Neural cell (in vitro differentiated cells): ENCODE data around the gene DAZAP1. TPM values are rescaled to one million over a fixed set of nuclear protein-coding genes. Genes with fewer than 3 reads are reported as not detected.
A peak's percentile ranks its signal among the peaks of the same experiment; 100 is the strongest.

Source experiments
- H2AFZ ChIP-seq: fragments of 200-600, 300-800 bp; sonication (generic), shearing (Covaris generic); 2 replicates; pipeline ENCODE4 v1.6.0; 2014; ENCODE audit warnings: low read depth, mild to moderate bottlenecking, antibody characterized with exemption, low read length, moderate library complexity
- H3F3A ChIP-seq: fragments of 200-600 bp; shearing (Covaris generic); 2 replicates; pipeline ENCODE4 v1.6.1; 2016; ENCODE audit warnings: mild to moderate bottlenecking, moderate library complexity, mixed read lengths, antibody characterized with exemption, low read length; ENCODE audit not compliant: insufficient read depth, poor library complexity, severe bottlenecking
- H3K27ac ChIP-seq: fragments of 200-600, 300-800 bp; sonication (generic), shearing (Covaris generic); 2 replicates; pipeline ENCODE4 v1.5.1; 2014; ENCODE audit warnings: mild to moderate bottlenecking, low read length, moderate library complexity
- H3K27me3 ChIP-seq: fragments of 300-800, 200-600 bp; sonication (generic), shearing (Covaris generic); 2 replicates; pipeline ENCODE4 v1.6.0; 2014; ENCODE audit warnings: mild to moderate bottlenecking, low read depth, low read length, moderate library complexity; ENCODE audit not compliant: insufficient read depth
- H3K36me3 ChIP-seq: fragments of 300-800, 200-600 bp; sonication (generic), shearing (Covaris generic); 2 replicates; pipeline ENCODE4 v1.5.1; 2014; ENCODE audit warnings: mild to moderate bottlenecking, antibody characterized with exemption, low read length, moderate library complexity; ENCODE audit not compliant: insufficient read depth
- H3K4me2 ChIP-seq: fragments of 300-800, 200-600 bp; sonication (generic), shearing (Covaris generic); 2 replicates; pipeline ENCODE4 v1.6.0; 2014; ENCODE audit warnings: mild to moderate bottlenecking, low read length
- H3K4me3 ChIP-seq: fragments of 300-800, 200-600 bp; sonication (generic), shearing (Covaris generic); 2 replicates; pipeline ENCODE4 v1.5.1; 2014; ENCODE audit warnings: mild to moderate bottlenecking, low read length, moderate library complexity
- H3K79me2 ChIP-seq: fragments of 200-600 bp; shearing (Covaris generic); replicated peaks from 2 replicates; pipeline ENCODE4 v1.6.0; 2014; ENCODE audit warnings: mild to moderate bottlenecking, low read length, moderate library complexity; ENCODE audit not compliant: insufficient read depth
- H3K9ac ChIP-seq: fragments of 300-800, 200-600 bp; sonication (generic), shearing (Covaris generic); 2 replicates; pipeline ENCODE4 v1.6.1; 2016; ENCODE audit warnings: mild to moderate bottlenecking, low read length, mixed read lengths
- H3K9me2 ChIP-seq: fragments of 200-600 bp; shearing (Covaris generic); 2 replicates; pipeline ENCODE4 v1.6.1; 2016; ENCODE audit warnings: mild to moderate bottlenecking, low read length, mixed read lengths; ENCODE audit not compliant: insufficient read depth
- H3K9me3 ChIP-seq: fragments of 200-600, 300-800 bp; sonication (generic), shearing (Covaris generic); 2 replicates; pipeline ENCODE4 v1.6.1; 2016; ENCODE audit warnings: mild to moderate bottlenecking, mixed run types, low read length, moderate library complexity, mixed read lengths
- H4K20me1 ChIP-seq: fragments of 200-600 bp; shearing (Covaris generic); 2 replicates; pipeline ENCODE4 v1.6.1; 2016; ENCODE audit warnings: mild to moderate bottlenecking, mixed run types; ENCODE audit not compliant: insufficient read depth
- EP300 ChIP-seq: fragments of 450-650 bp; conservative IDR thresholded peaks from 2 replicates; pipeline ENCODE4 v1.6.1; 2014; ENCODE audit warnings: antibody characterized with exemption, mild to moderate bottlenecking, moderate library complexity; ENCODE audit not compliant: poor library complexity, severe bottlenecking
- EZH2 ChIP-seq: fragments of 200-600, 300-800 bp; shearing (Covaris generic), sonication (generic); IDR thresholded peaks from 2 replicates; pipeline ENCODE4 v1.6.1; 2014; ENCODE audit warnings: antibody characterized with exemption, low read length, borderline replicate concordance, mild to moderate bottlenecking; ENCODE audit not compliant: insufficient read depth, poor library complexity, severe bottlenecking
- MXI1 ChIP-seq: fragments of 450-650 bp; conservative IDR thresholded peaks from 2 replicates; pipeline ENCODE4 v1.6.1; 2014; ENCODE audit warnings: antibody characterized with exemption, mild to moderate bottlenecking; ENCODE audit not compliant: poor library complexity, severe bottlenecking
- POLR2AphosphoS5 ChIP-seq: IDR thresholded peaks from 2 replicates; pipeline ENCODE4 v1.6.1; 2012
- RAD21 ChIP-seq: fragments of 450-650 bp; conservative IDR thresholded peaks from 2 replicates; pipeline ENCODE4 v1.6.1; 2014; ENCODE audit warnings: antibody characterized with exemption, mild to moderate bottlenecking, moderate library complexity
- SMC3 ChIP-seq: fragments of 450-650 bp; conservative IDR thresholded peaks from 2 replicates; pipeline ENCODE4 v1.6.1; 2014; ENCODE audit warnings: antibody characterized with exemption, mild to moderate bottlenecking, moderate library complexity; ENCODE audit not compliant: poor library complexity
- TAF1 ChIP-seq: IDR thresholded peaks from 2 replicates; pipeline ENCODE4 v1.6.1; 2012; ENCODE audit warnings: low read depth
- polyA plus RNA-seq: library from polyadenylated mRNA; depleted of rRNA; stranded (reverse); fragments of >200 nt; gene quantifications from 2 replicates; pipeline ENCODE4 v1.2.3, GENCODE V29; 2014
- TF ChIP-seq, protein P1 (sequence below): IDR thresholded peaks from 2 replicates; pipeline ENCODE4 v1.6.1; 2012; ENCODE audit warnings: borderline replicate concordance
- TF ChIP-seq, protein P2 (sequence below): fragments of 450-650 bp; IDR thresholded peaks from 2 replicates; pipeline ENCODE4 v1.5.1; 2014; ENCODE audit warnings: antibody characterized with exemption, mild to moderate bottlenecking, moderate library complexity; ENCODE audit not compliant: poor library complexity, severe bottlenecking

DAZAP1 gene
- polyA plus RNA-seq, 1 donor from 2014 or later = 60.5 TPM

DNA sequence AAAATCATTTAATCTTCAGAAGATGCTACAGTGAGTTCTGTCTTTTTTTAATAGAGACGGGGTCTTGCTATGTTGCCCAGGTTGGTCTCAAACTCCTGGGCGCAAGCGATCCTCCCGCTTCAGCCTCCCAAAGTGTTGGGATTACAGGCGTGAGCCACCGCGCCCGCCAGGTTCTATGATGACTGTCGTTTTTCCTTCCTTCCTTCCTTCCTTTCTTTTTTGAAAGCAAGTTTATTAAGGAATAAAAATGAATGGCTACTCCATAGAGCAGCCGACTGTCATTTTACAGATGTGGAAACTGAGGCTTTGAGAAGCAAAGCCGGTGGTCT lies 5.5 kb upstream of the DAZAP1 start:
- no peak overlapping the region for H2AFZ ChIP-seq

DNA sequence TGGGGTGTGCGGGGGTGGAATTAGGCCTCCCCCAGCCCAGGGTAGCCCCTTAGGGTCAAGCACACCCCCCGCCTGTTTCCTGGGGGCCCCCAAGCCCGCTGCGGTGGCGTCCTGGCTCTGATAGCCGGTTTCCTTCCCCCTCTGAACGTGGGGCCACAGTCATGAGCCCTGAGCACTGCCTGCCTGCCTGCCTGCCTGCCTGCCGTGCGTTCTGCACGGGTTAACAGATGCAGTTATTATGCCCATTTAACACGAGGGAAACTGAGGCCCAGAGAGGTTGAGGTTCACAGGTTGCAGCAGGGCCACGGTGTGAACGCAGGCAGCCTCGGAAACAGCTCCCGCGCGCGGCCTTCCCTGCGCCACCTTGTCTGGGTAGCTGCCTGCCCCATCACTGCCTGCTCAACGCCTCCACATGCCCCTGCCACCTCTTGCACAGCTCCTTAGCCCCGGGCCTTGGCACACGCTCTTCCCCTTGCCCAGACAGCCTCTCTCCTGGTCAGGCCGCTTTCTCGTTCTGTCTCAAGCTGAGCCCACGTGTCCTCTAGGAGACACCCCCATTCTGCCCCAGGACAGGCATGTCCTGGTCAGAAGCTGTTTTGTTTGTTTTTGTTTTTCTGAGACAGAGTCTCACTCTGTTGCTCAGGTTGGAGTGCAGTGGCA lies 4.8 kb upstream of the DAZAP1 start:
- H3K9ac ChIP-seq = peak overlapping the region; percentile 27
- H3K36me3 ChIP-seq = no peaks in the 10 kb centered on the region
- H3K9me2 ChIP-seq = no peaks in the 10 kb centered on the region
- no peaks in the 10 kb centered on the region for H4K20me1 ChIP-seq
- no peaks in the 10 kb centered on the region for H3K79me2 ChIP-seq
- H2AFZ ChIP-seq = no peak overlapping the region
- H3K27ac ChIP-seq = no peak overlapping the region
- H3K4me3 ChIP-seq = peak overlapping the region; percentile 44
- no peaks in the 10 kb centered on the region for H3F3A ChIP-seq
- no peak overlapping the region for H3K4me2 ChIP-seq
- H3K27me3 ChIP-seq = no peaks in the 10 kb centered on the region
- H3K9me3 ChIP-seq = no peaks in the 10 kb centered on the region
- TF ChIP-seq, protein P1, sequence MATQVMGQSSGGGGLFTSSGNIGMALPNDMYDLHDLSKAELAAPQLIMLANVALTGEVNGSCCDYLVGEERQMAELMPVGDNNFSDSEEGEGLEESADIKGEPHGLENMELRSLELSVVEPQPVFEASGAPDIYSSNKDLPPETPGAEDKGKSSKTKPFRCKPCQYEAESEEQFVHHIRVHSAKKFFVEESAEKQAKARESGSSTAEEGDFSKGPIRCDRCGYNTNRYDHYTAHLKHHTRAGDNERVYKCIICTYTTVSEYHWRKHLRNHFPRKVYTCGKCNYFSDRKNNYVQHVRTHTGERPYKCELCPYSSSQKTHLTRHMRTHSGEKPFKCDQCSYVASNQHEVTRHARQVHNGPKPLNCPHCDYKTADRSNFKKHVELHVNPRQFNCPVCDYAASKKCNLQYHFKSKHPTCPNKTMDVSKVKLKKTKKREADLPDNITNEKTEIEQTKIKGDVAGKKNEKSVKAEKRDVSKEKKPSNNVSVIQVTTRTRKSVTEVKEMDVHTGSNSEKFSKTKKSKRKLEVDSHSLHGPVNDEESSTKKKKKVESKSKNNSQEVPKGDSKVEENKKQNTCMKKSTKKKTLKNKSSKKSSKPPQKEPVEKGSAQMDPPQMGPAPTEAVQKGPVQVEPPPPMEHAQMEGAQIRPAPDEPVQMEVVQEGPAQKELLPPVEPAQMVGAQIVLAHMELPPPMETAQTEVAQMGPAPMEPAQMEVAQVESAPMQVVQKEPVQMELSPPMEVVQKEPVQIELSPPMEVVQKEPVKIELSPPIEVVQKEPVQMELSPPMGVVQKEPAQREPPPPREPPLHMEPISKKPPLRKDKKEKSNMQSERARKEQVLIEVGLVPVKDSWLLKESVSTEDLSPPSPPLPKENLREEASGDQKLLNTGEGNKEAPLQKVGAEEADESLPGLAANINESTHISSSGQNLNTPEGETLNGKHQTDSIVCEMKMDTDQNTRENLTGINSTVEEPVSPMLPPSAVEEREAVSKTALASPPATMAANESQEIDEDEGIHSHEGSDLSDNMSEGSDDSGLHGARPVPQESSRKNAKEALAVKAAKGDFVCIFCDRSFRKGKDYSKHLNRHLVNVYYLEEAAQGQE = no peak
- TF ChIP-seq MXI1 (no peak), TAF1 (no peak), SMC3 (no peak), RAD21 (no peak), EZH2 (no peak)
- TF ChIP-seq, protein P2, sequence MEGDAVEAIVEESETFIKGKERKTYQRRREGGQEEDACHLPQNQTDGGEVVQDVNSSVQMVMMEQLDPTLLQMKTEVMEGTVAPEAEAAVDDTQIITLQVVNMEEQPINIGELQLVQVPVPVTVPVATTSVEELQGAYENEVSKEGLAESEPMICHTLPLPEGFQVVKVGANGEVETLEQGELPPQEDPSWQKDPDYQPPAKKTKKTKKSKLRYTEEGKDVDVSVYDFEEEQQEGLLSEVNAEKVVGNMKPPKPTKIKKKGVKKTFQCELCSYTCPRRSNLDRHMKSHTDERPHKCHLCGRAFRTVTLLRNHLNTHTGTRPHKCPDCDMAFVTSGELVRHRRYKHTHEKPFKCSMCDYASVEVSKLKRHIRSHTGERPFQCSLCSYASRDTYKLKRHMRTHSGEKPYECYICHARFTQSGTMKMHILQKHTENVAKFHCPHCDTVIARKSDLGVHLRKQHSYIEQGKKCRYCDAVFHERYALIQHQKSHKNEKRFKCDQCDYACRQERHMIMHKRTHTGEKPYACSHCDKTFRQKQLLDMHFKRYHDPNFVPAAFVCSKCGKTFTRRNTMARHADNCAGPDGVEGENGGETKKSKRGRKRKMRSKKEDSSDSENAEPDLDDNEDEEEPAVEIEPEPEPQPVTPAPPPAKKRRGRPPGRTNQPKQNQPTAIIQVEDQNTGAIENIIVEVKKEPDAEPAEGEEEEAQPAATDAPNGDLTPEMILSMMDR = no peak

More for the DNA sequence above, 5.5 kb upstream of the DAZAP1 start:
- peak overlapping the region; percentile 75 for H3K4me3 ChIP-seq
- H3K27ac ChIP-seq = no peak overlapping the region
- no peaks in the 10 kb centered on the region for H3K79me2 ChIP-seq
- H3K4me2 ChIP-seq = no peak overlapping the region
- peak overlapping the region; percentile 58 for H3K9ac ChIP-seq
- no peaks in the 10 kb centered on the region for H3K9me2 ChIP-seq
- no peaks in the 10 kb centered on the region for H3K27me3 ChIP-seq
- H4K20me1 ChIP-seq = no peaks in the 10 kb centered on the region
- TF ChIP-seq EP300 = no peak
- TF ChIP-seq SMC3 = no peak
- no peak for TF ChIP-seq POLR2AphosphoS5
- TF ChIP-seq, protein P2 = no peak
- TF ChIP-seq MXI1 = no peak
- TF ChIP-seq, protein P1 = no peak
- TF ChIP-seq TAF1 = no peak
- TF ChIP-seq RAD21 = no peak
- TF ChIP-seq EZH2 = no peak
- H3K36me3 ChIP-seq = no peaks in the 10 kb centered on the region
- no peaks in the 10 kb centered on the region for H3K9me3 ChIP-seq
- no peaks in the 10 kb centered on the region for H3F3A ChIP-seq
